ENCODE measurements around the gene CALHM2.
A peak's percentile ranks its signal among the peaks of the same experiment; 100 is the strongest.

The CALHM2 gene, protein sequence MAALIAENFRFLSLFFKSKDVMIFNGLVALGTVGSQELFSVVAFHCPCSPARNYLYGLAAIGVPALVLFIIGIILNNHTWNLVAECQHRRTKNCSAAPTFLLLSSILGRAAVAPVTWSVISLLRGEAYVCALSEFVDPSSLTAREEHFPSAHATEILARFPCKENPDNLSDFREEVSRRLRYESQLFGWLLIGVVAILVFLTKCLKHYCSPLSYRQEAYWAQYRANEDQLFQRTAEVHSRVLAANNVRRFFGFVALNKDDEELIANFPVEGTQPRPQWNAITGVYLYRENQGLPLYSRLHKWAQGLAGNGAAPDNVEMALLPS

DNA sequence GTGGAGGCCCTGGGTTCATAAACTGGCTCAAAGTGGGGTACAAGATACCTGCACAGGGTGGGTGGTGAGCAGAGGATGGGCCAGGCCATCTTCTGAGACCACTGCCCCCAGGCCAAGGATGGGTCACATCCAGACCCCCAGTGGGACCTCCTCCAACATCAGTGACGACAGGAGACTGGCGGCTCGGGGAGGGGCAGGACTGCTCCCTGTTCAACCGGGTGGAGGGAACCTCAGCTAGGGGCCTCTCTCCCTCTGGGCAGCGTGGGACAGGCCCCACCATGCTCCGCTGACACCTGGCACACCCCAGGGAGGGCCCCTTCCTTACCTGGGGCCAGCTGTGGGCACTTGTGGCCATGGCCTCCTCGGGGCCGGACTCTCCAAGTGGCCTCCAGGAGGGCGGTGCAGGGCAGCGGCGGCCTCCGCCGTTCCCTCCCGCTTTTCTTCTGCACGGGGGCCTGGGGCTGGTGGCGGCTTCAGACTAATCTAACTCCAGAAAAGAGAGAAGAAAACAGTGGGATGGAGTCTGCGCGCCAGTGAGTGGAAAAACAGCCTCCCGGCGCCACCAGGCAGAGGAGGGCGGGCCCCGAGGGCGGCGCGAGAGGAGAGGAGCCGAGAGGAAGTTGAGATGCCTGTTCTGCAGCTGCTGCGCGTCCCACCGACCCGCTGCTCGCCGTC lies at the start of gene CALHM2:
CALHM2 (minus strand) TSS at position 540 of the 675 bp plus-strand sequence. CDS start 2,429 bp downstream, outside the sequence.
- Histone ChIP-seq H3K36me3 (ENCODE audit: control insufficient read depth, insufficient read depth, low read length, severe bottlenecking) (peaks cover 23% of the 10 kb centered on the region), H3K4me3 (ENCODE audit: low read length) (peak within 1 kb of the TSS; percentile 93), H3K27me3 (replicated peaks; ENCODE audit: control insufficient read depth, insufficient read depth, low read length) (no peaks in the 10 kb centered on the region), H3K9ac (ENCODE audit: low read length) (peak within 1 kb of the TSS; percentile 98), H3K4me1 (ENCODE audit: control insufficient read depth, insufficient read depth, low read length) (peaks cover 43% of the 10 kb centered on the region), H3K9me3 (ENCODE audit: control insufficient read depth, low read length) (no peaks in the 10 kb centered on the region)
- DNase-seq (ENCODE audit: low read depth) = peak; percentile 84

DNA sequence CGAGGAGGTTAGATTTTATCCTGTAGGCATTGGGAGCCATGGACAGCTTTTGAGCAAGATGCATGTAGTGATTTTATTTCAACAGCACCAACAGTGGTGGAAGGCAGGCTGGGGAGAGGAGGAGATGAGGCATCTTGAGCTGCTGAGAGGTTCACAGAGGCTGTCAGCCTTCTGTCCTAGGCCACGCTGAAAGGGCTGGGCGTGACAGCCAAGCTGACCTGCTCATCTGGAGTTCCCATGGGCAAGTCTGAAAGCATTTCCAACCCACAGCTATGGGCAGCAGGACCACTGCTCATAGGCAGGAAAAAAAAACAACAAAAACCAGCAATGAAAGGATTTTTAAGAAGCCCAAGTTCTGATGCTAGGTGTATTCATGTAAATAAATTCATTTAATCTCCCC lies 49.0 kb upstream of the CALHM2 start:
- Histone ChIP-seq H3K4me3 (ENCODE audit: low read length) (no peak overlapping the region), H3K4me1 (ENCODE audit: control insufficient read depth, insufficient read depth, low read length) (no peaks in the 10 kb centered on the region), H3K36me3 (ENCODE audit: control insufficient read depth, insufficient read depth, low read length, severe bottlenecking) (no peaks in the 10 kb centered on the region), H3K27me3 (replicated peaks; ENCODE audit: control insufficient read depth, insufficient read depth, low read length) (peaks cover 65% of the 10 kb centered on the region), H3K9me3 (ENCODE audit: control insufficient read depth, low read length) (no peaks in the 10 kb centered on the region), H3K9ac (ENCODE audit: low read length) (no peak overlapping the region)
- no peak for DNase-seq (ENCODE audit: low read depth)

DNA sequence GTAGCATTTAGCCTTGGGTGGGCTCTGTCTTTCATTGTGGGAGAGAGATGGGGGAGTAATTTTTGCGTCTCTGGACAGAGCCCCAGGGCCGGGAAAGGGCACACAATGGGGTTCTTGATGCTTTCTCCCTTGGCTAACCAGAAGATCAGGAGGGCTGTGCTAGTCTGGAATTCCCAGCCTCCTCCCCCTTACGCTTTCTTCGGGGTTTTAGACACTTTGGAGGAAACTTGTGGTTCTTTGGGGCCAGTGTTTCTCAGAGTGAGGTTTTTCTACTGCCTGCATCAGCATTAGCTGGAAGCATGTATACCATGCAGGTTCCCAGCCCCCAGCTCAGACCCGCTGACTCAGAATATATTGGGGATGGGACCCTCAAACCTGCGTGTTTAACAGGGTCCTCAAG lies 48.3 kb upstream of the CALHM2 start:
- H3K36me3 ChIP-seq (ENCODE audit: control insufficient read depth, insufficient read depth, low read length, severe bottlenecking) = no peaks in the 10 kb centered on the region
- no peak for DNase-seq (ENCODE audit: low read depth)
- H3K9me3 ChIP-seq (ENCODE audit: control insufficient read depth, low read length) = no peaks in the 10 kb centered on the region
- H3K9ac ChIP-seq (ENCODE audit: low read length) = no peak overlapping the region
- peaks cover 64% of the 10 kb centered on the region for H3K27me3 ChIP-seq (replicated peaks; ENCODE audit: control insufficient read depth, insufficient read depth, low read length)
- no peaks in the 10 kb centered on the region for H3K4me1 ChIP-seq (ENCODE audit: control insufficient read depth, insufficient read depth, low read length)
- no peak overlapping the region for H3K4me3 ChIP-seq (ENCODE audit: low read length)

DNA sequence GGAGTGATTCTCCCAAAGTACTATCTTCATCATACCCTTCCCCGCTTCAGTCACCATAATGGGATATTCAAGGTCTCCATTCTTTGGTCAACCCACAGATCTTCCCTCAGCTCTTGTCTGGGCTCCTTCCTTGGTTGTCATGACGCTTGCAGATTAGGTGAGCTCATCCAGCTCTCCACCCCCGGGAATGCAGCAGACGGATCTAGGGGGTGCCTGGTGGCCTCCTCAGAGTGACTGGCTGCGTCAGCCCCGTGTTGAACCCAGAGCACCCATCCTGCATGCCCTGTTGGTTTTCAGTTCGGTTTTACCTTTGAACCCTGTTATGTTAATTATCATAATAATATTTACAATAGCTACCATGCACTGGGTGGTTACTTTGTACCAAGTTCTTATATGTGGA lies 47.7 kb upstream of the CALHM2 start:
- Histone ChIP-seq H3K4me1 (ENCODE audit: control insufficient read depth, insufficient read depth, low read length) (no peaks in the 10 kb centered on the region), H3K4me3 (ENCODE audit: low read length) (no peak overlapping the region), H3K36me3 (ENCODE audit: control insufficient read depth, insufficient read depth, low read length, severe bottlenecking) (no peaks in the 10 kb centered on the region), H3K9me3 (ENCODE audit: control insufficient read depth, low read length) (no peaks in the 10 kb centered on the region), H3K9ac (ENCODE audit: low read length) (no peak overlapping the region), H3K27me3 (replicated peaks; ENCODE audit: control insufficient read depth, insufficient read depth, low read length) (peaks cover 70% of the 10 kb centered on the region)
- no peak for DNase-seq (ENCODE audit: low read depth)

DNA sequence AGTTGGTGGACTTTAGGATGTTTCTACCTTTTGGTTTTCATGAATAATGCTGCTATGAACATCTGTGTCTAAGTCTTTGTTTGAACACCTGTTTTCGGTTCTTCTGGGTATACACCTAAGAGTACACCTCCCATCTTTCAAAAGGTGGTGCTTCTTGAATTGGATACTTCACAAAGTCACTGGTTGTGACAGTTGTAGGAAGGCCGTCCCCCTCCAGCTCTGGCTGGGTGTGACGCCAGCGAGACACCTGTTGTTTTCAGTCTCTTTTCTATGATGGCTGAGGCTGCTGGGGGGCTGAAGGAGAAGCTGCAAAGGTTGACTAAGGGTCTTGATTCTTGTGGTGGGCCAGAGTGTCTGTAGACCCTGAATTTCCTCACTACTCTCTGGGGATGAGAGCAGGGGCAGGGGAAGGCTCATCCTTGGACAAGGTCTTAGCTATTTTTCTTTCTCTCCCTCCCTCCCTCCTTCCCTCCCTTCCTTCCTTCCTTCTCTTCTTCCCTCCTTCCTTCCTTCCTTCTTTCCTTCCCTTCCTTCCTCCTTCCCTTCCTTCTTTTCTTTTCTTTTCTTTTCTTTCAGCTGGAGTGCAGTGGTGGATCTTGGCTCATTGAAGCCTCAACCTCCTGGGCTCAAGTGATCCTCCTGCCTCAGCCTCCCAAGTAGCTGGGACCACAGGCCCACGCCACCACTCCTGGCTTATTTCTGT lies 46.9 kb upstream of the CALHM2 start:
- Histone ChIP-seq H3K27me3 (replicated peaks; ENCODE audit: control insufficient read depth, insufficient read depth, low read length) (peaks cover 77% of the 10 kb centered on the region), H3K4me3 (ENCODE audit: low read length) (no peak overlapping the region), H3K9me3 (ENCODE audit: control insufficient read depth, low read length) (no peaks in the 10 kb centered on the region), H3K36me3 (ENCODE audit: control insufficient read depth, insufficient read depth, low read length, severe bottlenecking) (no peaks in the 10 kb centered on the region), H3K4me1 (ENCODE audit: control insufficient read depth, insufficient read depth, low read length) (no peaks in the 10 kb centered on the region), H3K9ac (ENCODE audit: low read length) (no peak overlapping the region)
- DNase-seq (ENCODE audit: low read depth) = no peak

DNA sequence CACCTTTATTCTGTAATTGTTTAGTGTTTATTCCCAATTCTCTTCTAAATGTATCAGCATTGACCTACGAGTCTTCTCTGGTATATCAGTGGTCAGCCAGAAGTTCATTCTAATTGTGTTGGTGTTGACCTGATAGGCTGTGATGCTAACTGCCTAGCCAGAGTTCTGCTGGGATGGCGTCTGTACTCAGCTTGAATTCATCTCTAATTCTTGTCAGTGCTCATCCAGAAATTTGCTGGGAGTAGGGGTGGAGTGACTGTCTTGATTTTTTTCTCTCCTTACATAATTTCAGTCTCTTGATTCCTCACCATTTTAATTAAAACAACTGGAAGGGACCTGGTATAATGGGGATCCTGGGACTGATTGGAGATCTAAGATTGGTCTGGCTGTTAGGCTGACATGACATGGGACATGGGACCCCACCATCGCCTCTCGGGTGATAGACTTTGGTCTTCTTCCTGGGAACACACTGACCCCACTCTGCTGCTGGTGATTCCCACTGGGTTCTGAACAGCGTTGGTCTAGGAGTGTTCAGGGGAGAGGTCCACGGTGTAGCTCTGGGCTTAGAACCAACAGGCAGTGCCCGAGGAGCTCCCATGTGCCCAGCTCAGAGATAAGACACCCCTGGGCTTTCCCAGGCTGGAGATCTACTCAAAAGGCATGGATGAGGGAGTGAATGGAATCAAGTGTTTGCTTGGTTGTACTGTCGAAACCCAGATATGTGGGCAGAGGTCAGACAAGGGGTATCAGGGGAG lies 45.2 kb upstream of the CALHM2 start:
- no peak for DNase-seq (ENCODE audit: low read depth)
- H3K27me3 ChIP-seq (replicated peaks; ENCODE audit: control insufficient read depth, insufficient read depth, low read length) = peaks cover 65% of the 10 kb centered on the region
- no peak overlapping the region for H3K4me3 ChIP-seq (ENCODE audit: low read length)

DNA sequence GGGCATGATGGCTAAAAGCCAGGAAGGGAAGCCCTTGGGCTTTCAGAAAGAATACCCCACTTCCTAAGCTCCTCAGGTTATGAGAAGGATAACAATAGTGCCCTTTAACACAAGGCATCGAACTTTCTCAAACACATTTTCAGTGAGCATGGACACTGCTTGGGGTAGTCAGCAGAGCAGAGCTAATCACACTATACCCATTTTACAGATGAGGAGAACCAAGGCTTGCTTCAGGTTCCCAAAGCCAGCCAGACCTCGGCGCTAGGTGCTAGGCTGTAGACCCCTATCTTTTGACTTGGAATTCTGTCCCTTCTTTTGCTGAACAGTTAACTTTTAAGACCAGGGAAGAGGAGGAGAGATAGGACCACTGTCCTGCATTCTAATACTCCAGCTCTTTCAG lies 43.2 kb upstream of the CALHM2 start:
- H3K4me3 ChIP-seq (ENCODE audit: low read length) = no peak overlapping the region

More for the DNA sequence above, 45.2 kb upstream of the CALHM2 start:
- Histone ChIP-seq H3K36me3 (ENCODE audit: control insufficient read depth, insufficient read depth, low read length, severe bottlenecking) (no peaks in the 10 kb centered on the region), H3K9ac (ENCODE audit: low read length) (no peak overlapping the region), H3K4me1 (ENCODE audit: control insufficient read depth, insufficient read depth, low read length) (peaks cover 6% of the 10 kb centered on the region), H3K9me3 (ENCODE audit: control insufficient read depth, low read length) (no peaks in the 10 kb centered on the region)

DNA sequence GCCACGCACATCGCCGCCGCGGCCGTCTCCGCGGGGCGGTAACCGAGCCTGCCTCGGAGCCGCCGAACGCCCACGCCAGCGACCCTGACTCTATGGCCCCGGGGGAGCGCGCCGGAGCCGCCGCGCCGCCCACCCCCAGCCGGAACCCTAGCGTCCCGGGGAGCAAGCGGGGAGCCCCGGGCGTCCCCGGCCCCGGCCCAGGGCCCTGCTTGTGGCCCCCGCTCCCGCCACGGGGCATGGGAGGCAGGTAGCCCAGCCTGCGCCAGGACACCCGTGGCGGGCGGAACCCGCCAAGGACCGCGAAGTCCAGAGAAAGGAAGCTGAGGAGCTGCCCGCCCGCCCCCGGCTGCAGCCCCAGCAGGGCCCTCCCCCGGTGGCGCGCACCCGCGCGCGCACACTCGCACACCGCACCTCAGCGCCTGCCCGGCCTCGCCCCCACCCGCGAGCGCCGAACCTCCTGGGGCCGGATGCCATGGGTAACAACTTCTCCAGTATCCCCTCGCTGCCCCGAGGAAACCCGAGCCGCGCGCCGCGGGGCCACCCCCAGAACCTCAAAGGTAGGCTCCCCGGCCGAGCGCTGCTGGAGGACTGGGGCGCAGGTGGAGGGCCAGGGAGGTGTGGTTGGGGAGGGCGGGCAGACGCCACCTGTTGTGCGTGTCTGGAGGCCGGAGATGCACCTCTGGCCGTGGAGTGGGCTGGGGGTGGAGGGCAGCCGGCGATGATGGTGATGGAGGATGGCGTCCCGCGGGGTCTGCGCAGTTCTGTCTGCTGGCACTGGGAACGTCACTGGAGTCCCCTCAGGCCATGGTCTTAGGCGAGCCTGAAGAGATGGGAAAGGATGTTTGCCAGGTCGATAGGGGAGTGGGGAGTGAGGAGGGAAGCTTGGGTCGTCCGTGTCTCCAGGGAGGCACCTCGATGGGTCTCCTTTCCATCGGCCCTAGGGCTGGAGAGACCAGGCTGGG lies 42.0 kb upstream of the CALHM2 start:
- no peak overlapping the region for H3K9ac ChIP-seq (ENCODE audit: low read length)
- no peaks in the 10 kb centered on the region for H3K36me3 ChIP-seq (ENCODE audit: control insufficient read depth, insufficient read depth, low read length, severe bottlenecking)
- H3K4me1 ChIP-seq (ENCODE audit: control insufficient read depth, insufficient read depth, low read length) = peaks cover 11% of the 10 kb centered on the region
- H3K9me3 ChIP-seq (ENCODE audit: control insufficient read depth, low read length) = no peaks in the 10 kb centered on the region
- H3K27me3 ChIP-seq (replicated peaks; ENCODE audit: control insufficient read depth, insufficient read depth, low read length) = peaks cover 44% of the 10 kb centered on the region
- peak overlapping the region; percentile 68 for H3K4me3 ChIP-seq (ENCODE audit: low read length)
- peak; percentile 36 for DNase-seq (ENCODE audit: low read depth)

More for the DNA sequence above, 43.2 kb upstream of the CALHM2 start:
- Histone ChIP-seq H3K4me1 (ENCODE audit: control insufficient read depth, insufficient read depth, low read length) (peaks cover 11% of the 10 kb centered on the region), H3K27me3 (replicated peaks; ENCODE audit: control insufficient read depth, insufficient read depth, low read length) (peaks cover 56% of the 10 kb centered on the region), H3K9ac (ENCODE audit: low read length) (no peak overlapping the region), H3K36me3 (ENCODE audit: control insufficient read depth, insufficient read depth, low read length, severe bottlenecking) (no peaks in the 10 kb centered on the region), H3K9me3 (ENCODE audit: control insufficient read depth, low read length) (no peaks in the 10 kb centered on the region)
- DNase-seq (ENCODE audit: low read depth) = no peak

DNA sequence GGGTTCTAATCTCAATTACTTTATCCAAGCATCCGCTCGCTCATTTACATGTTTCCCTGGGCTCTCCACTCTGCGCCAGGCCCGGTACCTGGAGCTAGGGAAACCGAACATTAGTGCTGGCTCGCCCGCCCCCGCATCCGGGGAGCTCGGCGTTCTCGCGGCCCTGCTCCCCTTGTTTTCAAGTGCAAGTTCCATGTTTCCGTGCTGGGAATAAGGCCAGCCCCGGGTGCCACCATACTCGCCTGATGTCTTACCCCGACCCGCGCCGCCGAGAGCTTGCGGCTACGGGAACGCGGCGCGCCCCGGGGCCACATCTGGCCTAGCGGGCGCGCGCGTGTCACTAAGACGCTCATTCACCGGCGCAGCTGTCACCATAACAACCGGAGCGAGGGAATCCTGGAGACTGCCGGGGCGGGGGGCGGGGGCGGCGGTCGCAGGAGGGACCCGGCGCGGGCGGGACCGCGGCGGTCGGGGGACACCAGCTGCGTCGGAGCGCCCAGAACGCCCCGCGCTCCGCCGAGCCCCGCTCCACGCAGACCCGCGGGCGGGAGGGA lies 41.3 kb upstream of the CALHM2 start, which contains the start of gene NEURL1:
NEURL1 (plus strand) TSS at position 344 of the 554 bp plus-strand sequence. CDS start 683 bp downstream, outside the sequence.
- H3K4me3 ChIP-seq (ENCODE audit: low read length) = peak within 1 kb of the TSS; percentile 68
- H3K4me1 ChIP-seq (ENCODE audit: control insufficient read depth, insufficient read depth, low read length) = peaks cover 11% of the 10 kb centered on the region
- H3K36me3 ChIP-seq (ENCODE audit: control insufficient read depth, insufficient read depth, low read length, severe bottlenecking) = no peaks in the 10 kb centered on the region
- H3K27me3 ChIP-seq (replicated peaks; ENCODE audit: control insufficient read depth, insufficient read depth, low read length) = peaks cover 37% of the 10 kb centered on the region
- DNase-seq (ENCODE audit: low read depth) = peak; percentile 61
- no peaks in the 10 kb centered on the region for H3K9me3 ChIP-seq (ENCODE audit: control insufficient read depth, low read length)
- H3K9ac ChIP-seq (ENCODE audit: low read length) = no peak within 1 kb of the TSS

Measured in adipocyte (in vitro differentiated cells).